GM18520 (cell line): ENCODE results near the gene RPS6KA2.

ENCODE experiments used
- ATAC-seq: cut with Tn5 transposase; IDR thresholded peaks from one replicate; pipeline ENCODE4 v1.9.1; 2021; ENCODE audit not compliant: unreplicated experiment

RPS6KA2 gene

DNA sequence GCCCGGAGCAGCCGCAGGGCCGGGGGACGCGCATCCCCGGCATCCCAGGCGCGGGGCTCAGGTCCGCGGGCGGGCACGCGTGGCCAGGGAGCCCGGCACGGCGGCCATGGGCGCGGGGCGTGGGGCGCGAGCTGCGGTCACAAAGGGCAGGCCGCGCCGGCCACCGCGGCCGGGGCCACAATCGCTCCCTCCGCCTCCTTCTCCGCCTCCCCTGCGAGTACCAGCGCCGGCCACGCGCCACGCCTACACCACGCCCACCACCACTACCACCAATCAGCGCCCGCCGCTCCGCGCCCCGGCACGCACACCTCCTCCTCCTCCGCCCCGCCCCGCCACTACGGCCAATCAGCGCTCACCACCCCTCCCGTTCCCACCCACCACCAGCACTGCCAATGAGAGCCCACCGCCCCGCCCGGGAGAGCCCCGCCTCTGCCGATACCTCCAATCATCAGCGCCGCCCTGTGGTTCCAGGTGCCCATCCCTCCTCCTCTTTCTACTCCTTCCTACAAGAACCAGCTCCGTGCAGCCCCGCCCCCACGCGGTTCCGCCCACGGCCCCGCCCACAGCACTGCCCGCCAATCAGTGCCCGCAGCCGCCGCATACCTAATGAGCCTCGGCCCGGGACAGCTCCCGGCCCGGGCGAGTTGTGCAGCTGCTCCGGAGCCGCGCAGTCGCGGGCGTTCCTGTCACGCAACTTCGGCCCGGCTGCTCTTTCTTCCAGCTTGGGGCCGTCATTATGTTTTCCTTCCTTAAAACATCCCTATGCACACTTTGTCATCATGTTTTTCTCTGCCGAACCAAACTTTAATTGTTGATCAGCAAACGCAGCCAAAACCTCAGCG, at the start of gene RPS6KA2:
Gene RPS6KA2 (minus strand): TSS at position 219 of the 842 bp plus-strand sequence. CDS start 232 bp downstream, outside the sequence.
- peak; percentile 72 for ATAC-seq

DNA sequence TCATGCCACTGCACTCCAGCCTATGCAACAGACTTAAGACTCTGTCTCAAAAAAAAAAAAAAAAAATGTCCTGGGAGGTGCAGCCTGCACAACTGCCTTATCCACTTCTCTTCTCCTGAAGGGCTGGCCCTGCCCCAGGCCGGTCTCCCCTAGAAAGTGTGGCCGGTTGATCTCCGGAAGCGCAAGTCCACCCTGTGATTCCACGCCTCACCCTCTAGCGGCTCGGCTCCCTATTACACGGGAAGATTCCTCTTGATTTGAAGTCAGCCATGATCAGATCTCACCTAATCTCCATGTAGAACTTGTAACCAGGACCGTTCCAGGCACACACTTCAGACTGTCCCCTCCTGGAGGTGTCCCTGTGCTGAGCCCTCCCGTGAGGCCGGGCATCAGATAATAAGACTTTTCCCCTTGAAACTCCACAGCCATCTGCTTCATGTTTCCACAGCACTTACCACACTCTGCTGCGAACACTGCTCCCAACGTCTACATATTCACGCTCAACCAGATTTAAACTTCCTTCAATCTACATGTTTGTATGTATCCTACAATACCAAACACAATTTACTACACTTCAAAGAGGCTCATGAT, 49.3 kb upstream of the RPS6KA2 start:
- ATAC-seq = no peak

DNA sequence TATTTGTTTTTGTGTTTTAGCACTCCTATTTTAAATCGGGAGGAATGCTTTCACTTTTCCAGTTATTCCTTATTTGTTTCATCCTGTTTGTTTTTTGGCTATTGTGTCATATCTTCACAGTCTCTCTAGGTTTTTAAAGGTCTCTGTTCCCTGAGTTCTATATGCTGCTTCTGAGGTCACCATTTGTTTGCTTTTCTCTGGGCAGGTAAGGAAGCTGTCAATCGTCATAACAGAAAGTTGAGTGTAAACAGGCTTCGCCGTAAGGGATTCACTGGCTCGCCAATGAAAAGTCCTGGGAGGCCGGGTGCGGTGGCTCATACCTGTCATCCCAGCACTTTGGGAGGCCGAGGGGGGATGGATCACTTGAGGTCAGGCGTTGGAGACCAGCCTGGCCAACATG, 48.7 kb upstream of the RPS6KA2 start:
- ATAC-seq = no peak

DNA sequence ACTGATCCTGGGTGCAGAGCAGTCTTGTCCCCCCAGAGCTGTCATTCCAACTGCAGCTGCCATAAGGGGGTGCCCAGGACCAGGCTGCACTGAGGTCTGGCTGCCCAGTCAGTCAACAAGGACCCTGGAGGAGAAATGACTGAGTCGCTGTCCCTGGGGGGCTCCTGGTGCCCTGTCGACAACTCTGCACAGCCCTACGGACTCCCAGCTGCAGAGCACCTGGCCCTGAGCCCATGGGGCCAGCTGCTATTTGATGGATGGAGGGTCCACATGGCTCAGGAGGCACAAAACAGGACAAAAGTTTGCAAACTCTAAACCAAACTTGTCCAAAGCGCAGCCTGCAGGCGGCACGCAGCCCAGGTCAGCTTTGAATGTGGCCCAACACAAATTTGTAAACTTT, 46.3 kb upstream of the RPS6KA2 start:
- no peak for ATAC-seq

DNA sequence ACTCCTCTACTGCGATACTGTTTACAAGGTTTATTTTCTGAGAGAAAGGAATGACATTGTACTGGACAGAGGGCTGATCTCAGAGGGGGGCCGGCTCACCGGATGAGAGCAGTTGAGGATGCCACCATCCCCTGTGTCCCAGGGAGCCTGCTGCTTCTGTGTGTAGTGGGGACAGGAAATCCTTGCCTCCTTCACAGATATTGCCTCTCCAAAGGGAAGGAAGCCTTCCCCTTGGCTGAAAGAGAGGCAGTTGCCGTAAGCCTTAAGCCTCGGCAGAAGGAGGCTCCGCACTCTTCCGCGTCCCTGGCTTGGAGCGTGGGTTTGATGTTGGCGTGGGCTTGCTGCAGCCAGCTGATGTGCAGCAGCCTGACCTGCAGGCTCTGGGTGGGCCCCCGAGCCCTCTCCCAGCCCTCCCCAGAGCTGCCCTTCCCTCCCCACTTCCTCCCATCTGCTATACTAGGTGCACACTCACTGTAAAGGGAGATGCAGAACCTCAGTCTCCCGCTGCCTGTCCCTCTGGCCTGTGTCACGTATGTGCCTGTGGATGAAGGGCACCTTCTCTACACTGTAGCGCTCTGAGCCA, 45.7 kb upstream of the RPS6KA2 start:
- ATAC-seq = no peak

DNA sequence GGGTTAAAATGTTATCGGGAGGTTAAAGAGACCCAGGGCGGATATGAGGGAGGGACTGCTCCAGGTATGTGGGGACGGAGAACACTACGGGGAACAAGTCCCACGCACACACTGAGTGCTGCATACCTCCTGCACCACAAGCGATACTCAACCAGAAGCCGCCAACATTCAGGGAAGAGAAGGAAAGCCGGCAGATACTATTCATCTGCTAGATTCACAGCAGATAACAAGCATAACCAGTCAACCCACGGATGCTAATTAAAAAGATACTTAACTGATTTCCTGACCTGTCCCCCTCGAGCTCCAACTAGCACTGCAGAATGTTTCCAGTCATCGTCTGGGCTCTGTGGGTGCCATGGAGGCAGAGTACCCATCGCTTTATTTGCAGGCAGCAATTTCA, 45.1 kb upstream of the RPS6KA2 start:
- no peak for ATAC-seq

DNA sequence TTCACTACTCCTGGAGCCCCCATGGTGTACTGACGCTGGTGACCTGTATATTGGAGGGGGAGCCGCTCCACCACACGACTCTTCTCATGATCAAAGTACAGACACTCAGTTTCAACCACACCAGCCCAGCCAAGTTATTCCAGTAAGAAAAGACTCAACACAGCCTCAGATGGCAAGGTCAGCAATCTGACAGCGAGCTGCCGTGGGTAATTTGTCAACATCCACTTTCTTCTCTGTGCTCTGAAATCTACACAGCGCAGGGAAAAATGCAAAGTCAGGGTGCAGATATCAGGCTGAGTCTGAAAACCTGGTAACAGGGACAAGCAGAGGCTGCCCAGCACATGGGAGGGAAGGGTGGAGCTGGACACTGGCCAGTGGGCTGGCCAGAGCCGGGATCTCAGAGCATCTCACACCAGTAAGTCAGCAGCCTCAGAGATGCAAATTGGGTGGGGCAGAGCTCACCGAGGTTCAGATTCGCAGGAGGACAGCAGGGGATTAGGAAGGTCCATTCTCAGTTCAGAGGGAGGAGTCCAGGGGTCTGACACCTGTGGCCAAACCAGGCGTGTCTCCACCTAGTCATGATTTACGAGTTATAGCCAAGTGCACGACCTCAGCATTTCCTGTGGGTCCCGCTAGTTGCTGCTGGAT, 44.5 kb upstream of the RPS6KA2 start:
- ATAC-seq = no peak

DNA sequence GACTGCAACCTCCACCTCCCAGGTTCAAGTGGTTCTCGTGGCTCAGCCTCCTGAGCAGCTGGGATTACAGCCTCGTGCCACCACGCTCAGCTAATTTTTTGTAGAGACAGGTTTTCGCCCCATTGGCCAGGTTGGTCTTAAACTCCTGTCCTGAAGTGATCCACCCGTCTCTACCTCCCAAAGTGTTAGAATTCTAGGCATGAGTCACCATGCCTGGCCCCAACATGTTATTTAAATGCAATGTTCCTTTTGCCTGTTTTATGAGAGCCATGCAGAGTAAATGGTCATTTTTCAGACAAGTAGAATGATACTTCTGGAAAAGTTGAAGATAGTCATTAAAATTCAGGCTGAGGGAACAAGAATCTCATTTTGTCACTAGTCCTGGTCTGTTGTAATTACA, 43.8 kb upstream of the RPS6KA2 start:
- ATAC-seq = no peak

DNA sequence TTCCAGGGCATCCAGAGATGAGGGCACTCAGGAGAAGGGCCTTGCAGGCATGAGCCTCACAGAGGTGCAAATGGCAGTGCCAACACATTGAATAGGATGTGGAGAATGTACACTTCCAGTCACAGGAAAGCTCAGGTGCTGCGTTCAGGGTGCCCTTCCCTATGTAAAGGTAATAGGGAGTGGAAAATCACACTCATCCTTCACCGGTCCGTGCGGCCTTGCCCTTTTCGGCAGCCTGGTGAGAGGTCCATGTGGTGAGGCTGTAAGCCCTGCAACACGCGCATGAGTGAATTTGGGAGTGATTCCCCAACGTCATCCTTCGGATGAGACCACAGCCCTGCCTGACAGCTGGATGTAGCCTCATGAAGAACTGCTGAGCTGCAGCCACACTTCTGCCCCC, 43.0 kb upstream of the RPS6KA2 start:
- no peak for ATAC-seq

DNA sequence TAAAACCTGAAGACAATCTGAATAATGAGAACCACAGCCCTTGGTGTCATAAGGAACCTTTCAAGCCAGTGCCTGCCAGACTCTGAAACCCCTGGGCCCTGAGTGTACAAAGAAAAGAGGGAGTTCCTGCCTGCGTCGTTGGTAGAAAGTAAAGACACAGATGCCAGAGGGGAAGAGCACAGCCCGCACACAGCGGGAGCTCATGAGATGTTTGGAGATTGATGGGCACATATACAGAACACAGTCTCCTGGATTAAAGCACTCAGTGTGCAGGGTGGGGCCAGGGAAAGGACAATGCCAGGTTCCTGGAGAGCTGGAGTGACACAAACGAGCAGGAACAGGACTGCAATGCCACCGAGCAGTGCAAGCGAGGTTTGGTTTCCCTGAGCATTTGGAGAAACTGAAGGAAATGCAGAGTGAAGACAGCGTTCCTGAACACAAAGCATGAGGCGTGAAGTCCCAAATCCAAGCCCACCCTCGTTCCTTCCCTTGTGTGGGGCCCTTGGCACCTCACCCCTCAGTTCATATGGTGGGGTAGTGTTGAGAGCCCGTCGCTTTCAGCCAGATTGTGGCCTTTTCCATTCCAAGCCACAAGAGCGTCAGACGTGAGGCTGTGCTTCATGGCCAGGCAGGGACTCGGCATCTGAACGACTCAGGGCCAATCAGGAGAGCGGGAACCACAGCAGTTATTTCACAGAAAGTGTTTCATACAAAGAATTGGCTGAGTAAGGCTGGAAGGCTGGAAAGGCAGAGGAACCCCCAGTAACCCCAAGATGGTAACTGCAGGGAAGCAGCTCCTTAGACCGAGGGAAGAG, 41.0 kb upstream of the RPS6KA2 start:
- ATAC-seq = no peak

DNA sequence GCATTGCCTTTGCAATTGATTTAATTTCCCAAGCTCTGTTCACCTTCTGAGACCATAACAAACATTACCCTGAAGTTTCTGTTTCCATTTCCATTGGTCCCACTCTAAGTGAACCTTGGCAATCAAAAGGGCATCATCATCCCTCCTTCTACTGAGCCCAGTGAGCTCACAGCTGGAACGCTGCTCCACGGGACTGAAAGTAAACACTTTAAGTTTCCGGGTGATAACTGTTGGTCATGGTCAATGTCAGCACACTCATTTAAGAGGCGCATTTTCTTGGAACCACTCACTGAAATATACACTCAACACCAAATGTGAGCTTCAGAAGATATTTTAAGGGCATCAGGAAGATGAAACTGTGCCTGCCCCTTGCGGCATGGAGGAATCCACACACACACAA, 37.1 kb upstream of the RPS6KA2 start:
- ATAC-seq = no peak

DNA sequence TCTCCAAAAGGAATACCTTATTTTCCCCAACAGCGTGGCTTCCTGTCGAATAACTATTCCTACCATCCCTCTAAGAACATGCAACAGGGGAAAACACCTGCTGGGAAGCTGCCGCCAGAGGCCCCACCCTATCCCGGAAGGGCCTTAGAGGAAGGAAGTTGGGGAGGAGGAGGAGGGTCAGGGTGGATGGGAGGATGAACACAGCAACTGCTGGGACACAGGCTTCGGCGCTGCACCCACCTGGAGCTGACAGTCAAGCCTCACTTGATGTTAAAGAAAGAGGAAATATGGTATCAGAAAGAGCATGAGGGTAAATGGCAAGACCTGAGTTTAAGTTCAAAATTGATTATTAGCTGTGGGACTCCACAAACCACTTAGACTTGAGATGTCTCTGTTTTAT, 36.5 kb upstream of the RPS6KA2 start:
- ATAC-seq = no peak

DNA sequence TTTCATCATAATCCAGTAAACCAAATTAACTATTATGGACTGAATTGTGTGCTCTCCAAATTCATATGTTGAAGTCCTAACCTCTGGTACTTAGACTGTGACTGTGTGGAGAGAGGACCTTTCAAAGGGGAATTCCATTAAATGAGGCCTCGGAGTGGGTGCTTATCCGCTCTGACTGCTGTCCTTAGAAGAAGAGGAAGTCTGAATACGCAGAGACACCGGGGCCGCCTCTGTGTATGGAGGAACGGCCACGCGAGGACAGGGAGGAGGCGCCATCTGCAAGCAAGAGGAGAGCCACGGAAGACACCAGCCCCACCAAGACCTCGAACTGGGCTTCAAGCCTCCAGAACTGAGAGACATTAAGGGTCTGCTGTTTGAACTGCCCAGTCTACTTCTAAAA, 35.6 kb upstream of the RPS6KA2 start:
- ATAC-seq = no peak

DNA sequence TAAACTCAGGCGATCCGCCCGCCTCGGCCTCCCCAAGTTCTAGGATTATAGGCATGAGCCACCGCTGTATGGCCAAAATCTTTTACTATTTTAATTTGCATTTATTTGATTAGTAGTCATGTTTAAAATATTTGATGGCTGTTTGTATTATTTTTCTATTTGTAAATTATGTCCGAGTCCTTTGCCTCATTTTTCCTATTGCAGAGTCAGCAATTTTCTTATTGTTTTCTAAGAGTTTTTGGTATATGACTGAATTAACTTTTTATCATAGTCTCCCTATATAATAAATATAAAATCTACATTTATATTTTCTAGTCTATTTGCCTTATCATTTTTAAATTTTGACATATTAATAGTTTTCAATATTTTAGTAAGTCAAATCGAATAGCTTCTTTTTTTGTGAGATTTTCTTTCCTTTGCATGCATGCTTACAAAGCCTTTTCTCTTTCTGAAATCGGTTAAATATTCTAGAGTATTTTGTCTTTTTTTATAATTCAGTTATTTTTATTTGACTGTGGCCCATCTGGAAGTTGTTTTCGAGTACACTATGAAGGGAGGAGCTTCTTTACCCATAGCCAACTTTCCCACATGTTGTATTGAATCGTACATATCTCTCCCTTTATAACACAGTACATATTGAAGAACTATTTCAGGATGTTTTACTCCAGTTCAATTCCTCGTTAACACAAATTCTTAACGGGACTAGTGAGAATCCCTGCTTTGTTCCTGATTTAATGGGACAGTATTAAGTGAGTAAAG, 34.5 kb upstream of the RPS6KA2 start:
- ATAC-seq = no peak

DNA sequence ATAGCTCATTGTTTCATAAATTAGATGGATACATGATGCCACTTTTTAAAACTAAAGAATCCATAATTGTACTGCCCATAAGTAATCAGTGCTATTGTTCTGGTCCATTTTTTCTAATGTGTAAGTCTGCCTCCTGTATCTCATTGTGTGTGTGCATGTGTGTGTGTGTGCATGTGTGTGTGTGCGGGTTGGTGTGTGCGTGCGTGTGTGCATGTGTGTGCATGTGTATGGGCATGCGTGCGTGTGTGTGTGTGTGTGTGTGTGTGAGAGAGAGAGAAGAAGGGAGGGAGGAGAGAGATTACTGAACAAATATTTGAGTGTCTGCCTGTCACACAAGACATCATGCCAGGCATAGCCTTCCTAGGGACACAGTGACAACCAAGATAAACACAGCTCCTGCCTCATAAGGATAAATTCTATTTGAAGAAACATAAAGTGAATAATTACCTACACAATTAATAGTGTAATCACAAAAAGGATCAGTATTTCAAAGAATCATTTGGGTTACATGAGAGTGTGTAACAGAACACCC, 33.2 kb upstream of the RPS6KA2 start:
- ATAC-seq = no peak

DNA sequence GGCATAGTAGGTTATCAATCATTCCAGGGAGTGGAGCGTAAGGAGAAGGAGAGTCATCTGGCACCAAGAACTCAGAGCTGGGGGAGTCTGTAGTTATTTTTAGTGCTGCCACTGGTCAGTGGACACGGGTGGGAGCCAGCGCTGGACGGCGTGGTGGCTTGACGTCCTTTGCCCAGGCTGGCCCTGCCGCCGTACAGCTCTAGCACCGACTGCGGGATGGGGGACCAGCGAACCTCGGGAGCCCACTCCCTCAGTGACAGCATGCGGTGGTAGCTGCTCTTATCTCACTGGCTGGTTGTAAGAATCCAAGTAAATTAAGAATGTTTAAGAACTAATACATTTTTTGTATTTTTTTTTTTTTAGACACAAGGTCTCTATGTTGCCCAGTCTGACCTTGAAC, 32.5 kb upstream of the RPS6KA2 start:
- no peak for ATAC-seq

DNA sequence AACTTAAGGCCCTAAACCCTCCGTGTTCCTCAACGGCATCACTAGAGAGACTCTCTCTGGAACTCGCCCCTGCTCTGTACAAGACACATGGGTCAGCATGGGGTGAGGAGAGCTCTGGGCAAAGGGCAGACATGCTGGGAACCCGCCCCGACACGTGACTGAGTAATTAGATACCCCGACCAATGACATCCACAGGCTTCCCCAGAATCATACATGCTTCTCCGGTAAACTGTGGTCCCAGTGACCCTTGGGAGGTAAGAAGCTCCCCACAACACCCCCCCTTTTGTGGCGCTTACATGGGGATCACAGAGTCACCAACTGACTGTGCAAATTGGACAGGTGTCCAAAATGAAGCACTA, 31.7 kb upstream of the RPS6KA2 start:
- ATAC-seq = no peak

DNA sequence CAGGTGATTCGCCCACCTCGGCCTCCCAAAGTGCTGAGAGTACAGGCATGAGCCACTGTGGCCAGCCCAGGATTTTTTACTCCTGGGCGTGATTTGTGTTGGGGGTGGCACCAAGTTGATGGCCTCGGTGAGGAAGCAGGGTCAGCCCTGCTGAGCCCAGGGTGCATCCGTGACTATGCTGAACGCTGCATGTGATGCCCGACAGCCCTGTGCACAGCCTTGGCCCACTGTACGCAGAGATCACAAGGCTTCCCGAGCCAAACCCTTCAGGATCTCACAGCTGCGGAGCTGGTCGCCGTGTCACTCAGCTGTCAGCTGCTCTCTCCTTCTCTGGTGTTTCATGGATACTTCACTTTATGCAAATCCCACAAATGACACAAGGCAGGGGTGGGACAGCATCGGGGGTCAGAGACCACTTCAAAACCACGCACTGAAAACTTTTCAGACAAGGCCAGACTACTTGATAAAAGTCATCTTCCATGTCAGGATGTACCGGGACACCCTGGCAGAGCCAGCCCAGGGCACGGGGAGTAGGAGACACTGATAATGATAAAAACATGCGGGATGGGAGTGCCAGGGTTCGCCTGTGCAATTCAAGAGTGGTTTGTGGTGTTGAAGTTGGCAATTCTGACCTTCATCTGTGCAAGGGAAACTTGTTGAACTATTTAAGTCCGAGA, 31.2 kb upstream of the RPS6KA2 start:
- ATAC-seq = no peak

DNA sequence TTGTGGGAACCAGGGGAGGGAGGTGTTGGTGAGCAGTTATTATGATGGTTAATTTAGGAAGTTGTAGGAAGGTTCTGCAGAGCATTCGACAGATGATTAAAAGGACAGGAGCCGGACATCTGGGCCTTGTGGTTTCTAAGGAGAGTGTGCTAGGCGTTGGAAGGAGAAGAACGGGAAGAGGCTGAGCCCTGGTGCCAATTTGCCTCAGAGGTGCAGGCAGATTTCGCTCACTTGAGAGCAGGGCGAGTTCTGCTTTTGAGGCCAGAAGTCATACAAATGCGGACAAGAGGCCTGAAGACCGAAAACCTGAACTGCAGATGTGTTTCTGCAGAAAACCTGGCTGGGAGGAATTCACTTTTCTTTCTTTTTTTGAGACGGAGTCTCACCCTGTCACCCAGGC, 30.5 kb upstream of the RPS6KA2 start:
- ATAC-seq = no peak
